Measurements from ENCODE around the gene CFAP221.

The CFAP221 gene

DNA sequence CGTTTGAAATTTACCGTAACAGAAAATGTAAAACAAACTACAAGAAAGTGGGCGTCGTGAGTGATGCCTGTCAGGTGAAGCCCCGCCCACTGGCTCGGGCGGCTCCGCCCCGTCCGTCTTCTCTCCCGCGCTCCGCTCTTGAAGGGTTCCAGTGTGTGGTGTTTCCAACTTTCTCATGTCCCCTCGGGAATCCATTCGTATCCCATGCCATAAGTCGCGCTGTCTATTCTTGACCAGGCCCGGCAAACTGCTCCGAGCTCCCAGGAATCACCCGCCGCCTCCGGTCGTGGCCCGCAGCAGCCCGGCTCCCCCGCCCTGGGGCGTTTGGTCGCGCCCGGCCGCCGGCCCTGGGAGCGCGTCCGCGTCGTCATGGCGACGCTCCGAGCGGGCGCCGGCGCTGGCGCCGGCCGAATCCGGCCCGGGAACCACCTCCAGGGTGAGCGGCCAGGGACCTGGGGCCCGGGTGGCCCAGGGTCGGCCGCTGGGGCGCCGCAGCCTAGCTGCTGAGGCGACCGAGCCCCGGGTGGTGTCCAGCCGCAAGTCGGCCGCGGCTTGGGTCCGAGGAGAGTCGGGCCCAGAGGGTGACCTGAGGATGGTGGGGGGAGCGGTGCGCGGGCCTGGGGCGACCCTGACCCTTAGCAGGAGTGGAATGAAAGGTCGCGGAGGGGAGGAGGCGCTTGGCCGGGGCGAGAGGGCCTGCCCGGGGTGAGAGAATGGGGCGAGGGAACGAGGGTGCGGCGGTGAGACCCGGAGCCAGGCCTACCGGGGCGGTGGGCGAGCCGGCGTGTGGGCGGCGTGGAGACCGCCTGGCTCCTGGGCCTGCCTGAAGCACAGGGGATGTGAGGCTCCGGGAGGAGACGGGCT, at the start of gene CFAP221:
CFAP221 (plus strand) TSS at position 375 of the 864 bp plus-strand sequence. CDS start 1,683 bp downstream, outside the sequence.
- DNase-seq = peak; percentile 23

- DNase-seq = no peak
Observed at GRCh38 chr2:119495948-119496347, 48.3 kb upstream of the CFAP221 start.

DNA sequence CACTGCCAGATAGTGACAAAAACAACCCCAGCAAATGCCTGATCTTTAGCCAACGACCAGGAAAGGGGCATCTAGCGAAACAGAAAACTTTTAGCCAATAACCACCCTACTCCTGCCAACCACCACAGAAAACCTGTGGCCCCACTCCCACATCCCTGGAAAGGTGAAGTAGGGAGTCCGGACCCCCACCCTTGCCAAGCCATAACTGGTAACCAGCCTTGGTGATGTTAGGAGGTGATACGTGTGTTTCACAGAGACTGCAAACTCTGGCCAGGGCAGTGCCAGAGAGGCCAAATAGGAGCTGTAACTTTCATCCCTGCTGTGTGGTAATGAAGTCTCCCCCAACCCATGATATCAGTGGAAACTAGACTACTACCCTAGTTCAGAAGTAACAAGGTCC, 47.6 kb upstream of the CFAP221 start:
- DNase-seq = no peak

DNA sequence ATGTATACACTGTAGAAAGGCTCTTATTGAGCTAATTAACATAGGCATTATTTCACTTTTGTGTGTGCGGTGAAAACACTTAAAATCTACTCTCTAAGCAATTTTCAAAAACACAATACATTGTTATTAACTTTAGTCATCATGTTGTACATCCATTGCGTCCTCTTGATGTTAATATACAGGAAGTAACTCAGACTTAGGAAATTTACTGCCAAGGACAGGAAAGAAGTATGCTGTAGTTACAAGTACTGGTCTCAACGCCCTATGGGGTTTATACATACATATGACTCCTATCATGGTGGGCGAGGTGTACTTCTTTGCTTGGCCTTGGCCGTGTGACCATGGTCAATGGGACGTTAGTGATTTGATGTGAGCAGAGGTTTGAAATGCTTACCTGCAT, 35.5 kb upstream of the CFAP221 start:
- DNase-seq = no peak

- DNase-seq = no peak
Observed at GRCh38 chr2:119511989-119512388, 32.3 kb upstream of the CFAP221 start.

- no peak for DNase-seq
Observed at GRCh38 chr2:119512946-119513345, 31.3 kb upstream of the CFAP221 start.

- no peak for DNase-seq
Observed at GRCh38 chr2:119513832-119514231, 30.4 kb upstream of the CFAP221 start.

- DNase-seq = no peak
Observed at GRCh38 chr2:119516121-119516520, 28.1 kb upstream of the CFAP221 start.

- DNase-seq = peak; percentile 14
Observed at GRCh38 chr2:119517433-119517832, 26.8 kb upstream of the CFAP221 start.

DNA sequence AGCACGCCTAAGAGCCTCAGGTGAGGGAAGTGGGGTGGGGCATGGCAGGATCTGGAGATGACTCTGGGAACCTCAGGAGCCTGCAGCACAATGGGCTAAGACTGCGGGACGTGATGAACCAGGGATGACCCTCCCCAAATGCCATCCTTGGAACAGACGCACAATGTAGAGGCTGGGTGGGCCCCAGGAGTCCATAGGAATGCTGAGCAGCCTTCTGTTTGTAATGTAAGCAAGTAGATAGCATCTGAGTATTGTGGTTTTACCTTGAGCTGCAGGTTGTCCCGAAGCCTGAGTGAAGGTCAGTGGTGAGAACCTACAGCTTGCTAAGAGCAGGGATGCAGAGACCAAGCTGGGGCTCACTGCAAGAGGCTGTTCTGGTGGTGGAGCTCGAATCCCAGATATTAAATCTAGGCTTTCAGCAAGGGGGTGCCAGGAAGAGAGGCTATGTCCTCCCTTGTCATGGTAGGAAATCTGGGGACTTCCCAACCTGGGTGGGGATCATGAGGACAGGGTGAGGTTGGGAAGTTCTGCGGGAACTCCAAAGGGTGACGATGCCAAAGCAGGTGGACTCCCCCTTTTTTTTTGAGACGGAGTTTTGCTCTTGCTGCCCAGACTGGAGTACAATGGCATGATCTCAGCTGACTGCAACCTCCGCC, 25.7 kb upstream of the CFAP221 start:
- no peak for DNase-seq

GRCh38 chr2:119519057-119519408, 25.2 kb upstream of the CFAP221 start:
- DNase-seq = no peak

DNA sequence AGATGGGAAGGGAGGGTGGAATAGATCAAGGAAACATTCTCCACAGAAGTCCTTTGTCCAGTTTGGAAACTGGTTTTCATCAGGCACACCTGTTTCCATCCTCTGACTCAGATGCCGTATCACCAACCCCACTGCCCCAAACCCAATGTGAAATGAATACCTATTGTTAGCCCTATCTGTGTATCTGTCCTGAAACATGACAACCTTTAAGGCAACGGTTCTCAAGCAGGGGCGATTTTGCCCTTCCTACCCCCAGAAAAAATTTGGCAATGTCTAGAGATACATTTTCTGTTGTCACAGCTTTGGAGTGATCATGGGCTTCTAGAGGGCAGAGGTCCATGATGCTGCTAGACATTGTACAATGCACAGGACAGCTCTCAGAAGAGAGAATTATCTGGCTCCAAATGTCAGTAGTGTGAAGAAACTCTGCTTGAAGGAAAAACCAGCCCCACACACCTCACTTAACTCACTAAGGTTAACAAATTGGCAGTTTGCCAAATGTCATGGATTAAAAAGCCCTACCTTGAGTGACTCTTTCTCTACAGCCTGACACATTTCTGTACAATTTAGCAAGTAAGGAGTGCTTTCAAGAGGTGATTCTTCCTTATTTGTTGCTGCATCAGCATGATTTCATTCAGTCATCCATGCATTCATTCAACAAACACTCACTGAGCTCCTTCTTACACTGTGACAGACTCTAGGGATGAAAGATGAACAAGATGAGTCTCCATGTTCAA, 23.4 kb upstream of the CFAP221 start:
- no peak for DNase-seq

GRCh38 chr2:119521433-119522050, 22.7 kb upstream of the CFAP221 start:
- no peak for DNase-seq

- DNase-seq = no peak
Observed at GRCh38 chr2:119522671-119523070, 21.6 kb upstream of the CFAP221 start.

GRCh38 chr2:119523383-119523951, 20.8 kb upstream of the CFAP221 start:
- no peak for DNase-seq

- DNase-seq = no peak
Observed at GRCh38 chr2:119523952-119524694, 20.1 kb upstream of the CFAP221 start, which contains the start of gene SCTR. Gene SCTR, minus strand, starts transcription at chr2:119524483. Its CDS starts 257 bp downstream, at chr2:119524226.

- DNase-seq = no peak
Observed at GRCh38 chr2:119525614-119526013, 18.6 kb upstream of the CFAP221 start.

DNA sequence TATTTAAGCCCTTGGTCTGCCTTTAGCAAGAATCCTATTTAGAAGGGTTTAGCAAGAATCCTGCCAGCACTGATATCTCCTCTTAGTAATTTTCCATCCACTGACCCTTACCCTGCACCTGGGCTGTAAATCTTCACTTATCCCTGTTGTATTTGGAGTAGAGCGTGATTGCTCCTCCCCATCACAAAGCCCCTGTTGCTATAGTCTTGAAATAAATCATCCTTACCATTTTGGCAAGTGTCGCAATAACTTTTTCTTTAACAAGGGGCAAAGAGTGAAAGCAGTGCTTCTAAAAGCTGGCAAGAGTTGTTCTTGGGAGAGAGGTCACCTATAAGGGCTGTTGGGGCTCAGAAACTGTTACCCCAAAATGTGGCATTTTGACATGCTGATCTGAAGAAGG, 16.2 kb upstream of the CFAP221 start:
- DNase-seq = no peak

GRCh38 chr2:119531292-119531691, 13.0 kb upstream of the CFAP221 start:
- peak; percentile 10 for DNase-seq

DNA sequence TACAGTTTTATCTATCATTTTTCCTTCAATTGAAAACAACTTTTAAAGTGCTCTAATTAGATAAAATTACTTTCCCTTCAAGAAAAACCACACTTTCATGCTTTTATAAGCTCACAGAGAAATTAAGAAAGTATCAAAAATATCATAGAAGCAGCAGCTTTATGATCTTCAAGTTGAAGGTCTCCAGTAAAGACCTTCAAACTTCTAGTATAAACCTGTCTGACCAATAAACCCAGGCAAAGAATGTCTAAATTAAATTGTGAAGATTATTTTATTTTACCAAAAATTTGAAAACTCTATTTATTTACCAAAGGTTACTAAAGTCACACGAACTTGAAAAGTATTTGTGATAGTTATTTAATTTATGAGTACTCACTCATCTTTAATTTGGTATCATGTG, 10.7 kb upstream of the CFAP221 start:
- no peak for DNase-seq

GRCh38 chr2:119536211-119536610, 8.0 kb upstream of the CFAP221 start:
- DNase-seq = no peak

DNA sequence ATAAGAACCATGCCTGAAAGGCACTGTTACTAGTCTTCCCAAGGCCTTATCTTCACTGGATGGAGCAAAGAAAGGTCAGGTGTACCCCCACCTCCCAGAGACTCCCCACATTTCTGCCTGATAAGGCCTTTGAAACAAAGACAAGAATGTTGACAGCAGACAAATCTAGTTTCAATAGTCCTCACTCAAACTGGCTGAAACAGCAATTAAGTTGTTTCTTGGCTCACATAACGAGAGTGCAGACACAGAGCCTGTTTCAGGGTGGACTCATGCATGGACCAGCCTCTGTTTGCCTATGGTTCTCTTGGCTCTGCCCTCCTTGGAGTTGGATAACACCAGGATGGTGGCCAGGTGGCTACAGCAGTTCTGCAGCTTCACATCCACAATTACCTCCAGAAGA, 7.5 kb upstream of the CFAP221 start:
- no peak for DNase-seq
